Testis (tissue), 3 donors: Measurements from ENCODE around the gene CEP295NL. TPM values are rescaled to one million over a fixed set of nuclear protein-coding genes. Genes with fewer than 3 reads are reported as not detected.

Source experiments
- DNase-seq: peaks from one replicate; pipeline ENCODE4 v3.0.0-alpha.2; 2019
- H3K27ac ChIP-seq, 2 donors: fragments of 200-600 bp; sonication (generic); one replicate each; pipeline ENCODE4 v1.5.1; 2019
- H3K27me3 ChIP-seq: fragments of 200-600 bp; sonication (generic); one replicate; pipeline ENCODE4 v1.5.1; 2019
- H3K36me3 ChIP-seq: fragments of 200-600 bp; sonication (generic); one replicate; pipeline ENCODE4 v1.5.1; 2017; ENCODE audit warnings: low read depth; ENCODE audit errors: missing control alignments
- H3K4me1 ChIP-seq: fragments of 200-600 bp; sonication (generic); one replicate; pipeline ENCODE4 v1.5.1; 2019
- H3K4me3 ChIP-seq, 2 donors: fragments of 200-600 bp; sonication (generic); one replicate each; pipeline ENCODE4 v1.5.1; 2017 to 2019
- H3K9me3 ChIP-seq: fragments of 200-600 bp; sonication (generic); one replicate; pipeline ENCODE4 v1.5.1; 2017
- POLR2A ChIP-seq: fragments of 450-650 bp; IDR thresholded peaks from one replicate; pipeline ENCODE4 v1.6.1; 2017; ENCODE audit warnings: antibody characterized with exemption, mild to moderate bottlenecking, moderate library complexity
- WGBS, 2 donors: methylation state at CpG; one replicate each; pipeline ENCODE4 v1.1.5; 2018; 5-methylcytosine and 5-hydroxymethylcytosine counted together
- intact Hi-C: fragments of 100-400 bp; cut with DNase I; formaldehyde crosslinking; loops from one replicate; pipeline ENCODE4 v1.15.1; 2023; ENCODE audit warnings: low total_unique reads
- polyA plus RNA-seq: library from polyadenylated mRNA; stranded (reverse); fragments of 350-450 nt; fragmentation: Illumina TruSeq; extraction: RNeasy Lipid Tissue Mini Kit (QIAGEN cat#74804); gene quantifications from one replicate; pipeline ENCODE4 v1.2.3, GENCODE V29; 2014; ENCODE audit warnings: low read depth, low replicate concordance; ENCODE audit not compliant: insufficient read depth
- total RNA-seq, 2 donors: library from RNA; depleted of rRNA; stranded (reverse); fragments of >200 nt; gene quantifications; one replicate each; pipeline ENCODE4 v1.2.3, GENCODE V29; 2016
- TF ChIP-seq, protein P1 (sequence below), 3 experiments: fragments of 450-650 bp in 2 of 3; fragments of 200-600 bp in 1 of 3; sonication (generic) in 1 of 3; IDR thresholded peaks; one replicate each; pipeline ENCODE4 v1.5.1; 2016 to 2019; ENCODE audit warnings: antibody characterized with exemption in 3 of 3, mild to moderate bottlenecking in 2 of 3, moderate library complexity in 1 of 3

Gene CEP295NL
- total and polyA plus RNA-seq, 3 donors from 2014 or later, result 32.3 to 100 (median 77.1) TPM

DNA sequence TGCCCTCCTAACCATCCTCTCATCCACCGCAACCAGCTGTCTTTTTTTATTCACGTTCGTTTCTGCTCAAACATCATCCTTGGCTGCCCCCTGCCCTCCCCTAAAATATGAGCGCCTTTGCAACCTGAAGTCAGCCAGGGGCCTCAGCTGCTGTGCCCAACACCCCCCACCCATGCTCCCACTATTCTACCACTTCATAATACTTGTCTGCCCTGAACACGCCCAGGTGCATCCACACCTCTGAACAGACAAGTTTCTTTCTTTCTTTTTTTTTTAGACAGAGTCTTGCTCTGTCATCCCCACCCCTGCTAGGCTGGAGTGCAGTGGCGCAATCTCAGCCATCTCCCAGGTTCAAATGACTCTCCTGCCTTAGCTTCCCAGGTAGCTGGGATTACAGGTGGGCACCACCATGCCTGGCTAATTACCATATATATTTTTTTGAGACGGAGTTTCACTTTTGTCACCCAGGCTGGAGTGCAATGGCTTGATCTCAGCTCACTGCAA lies 26.9 kb downstream of the CEP295NL start:
- Histone ChIP-seq H3K27ac (peak overlapping the region in 1 of 2 donors; percentile 80), H3K9me3 (no peaks in the 10 kb centered on the region), H3K4me1 (peaks cover 53% of the 10 kb centered on the region), H3K4me3 (no peak overlapping the region), H3K36me3 (no peaks in the 10 kb centered on the region), H3K27me3 (no peaks in the 10 kb centered on the region)
- intact Hi-C loops, result no loop called here
- WGBS, 2 donors, result 48 to 74% methylated on average over 7 of the region's 7 CpGs
- TF ChIP-seq POLR2A, result no peak
- TF ChIP-seq, protein P1, sequence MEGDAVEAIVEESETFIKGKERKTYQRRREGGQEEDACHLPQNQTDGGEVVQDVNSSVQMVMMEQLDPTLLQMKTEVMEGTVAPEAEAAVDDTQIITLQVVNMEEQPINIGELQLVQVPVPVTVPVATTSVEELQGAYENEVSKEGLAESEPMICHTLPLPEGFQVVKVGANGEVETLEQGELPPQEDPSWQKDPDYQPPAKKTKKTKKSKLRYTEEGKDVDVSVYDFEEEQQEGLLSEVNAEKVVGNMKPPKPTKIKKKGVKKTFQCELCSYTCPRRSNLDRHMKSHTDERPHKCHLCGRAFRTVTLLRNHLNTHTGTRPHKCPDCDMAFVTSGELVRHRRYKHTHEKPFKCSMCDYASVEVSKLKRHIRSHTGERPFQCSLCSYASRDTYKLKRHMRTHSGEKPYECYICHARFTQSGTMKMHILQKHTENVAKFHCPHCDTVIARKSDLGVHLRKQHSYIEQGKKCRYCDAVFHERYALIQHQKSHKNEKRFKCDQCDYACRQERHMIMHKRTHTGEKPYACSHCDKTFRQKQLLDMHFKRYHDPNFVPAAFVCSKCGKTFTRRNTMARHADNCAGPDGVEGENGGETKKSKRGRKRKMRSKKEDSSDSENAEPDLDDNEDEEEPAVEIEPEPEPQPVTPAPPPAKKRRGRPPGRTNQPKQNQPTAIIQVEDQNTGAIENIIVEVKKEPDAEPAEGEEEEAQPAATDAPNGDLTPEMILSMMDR (IDR thresholded peaks at IDR 0.05), result no peak
- no peak for DNase-seq

- DNase-seq, result no peak
- WGBS, 2 donors, result 37 to 75% methylated on average over 9 of the region's 9 CpGs
- Histone ChIP-seq H3K4me1 (peaks cover 50% of the 10 kb centered on the region), H3K9me3 (no peaks in the 10 kb centered on the region), H3K36me3 (no peaks in the 10 kb centered on the region), H3K27ac (peak overlapping the region; percentile 48 to 80), H3K27me3 (no peaks in the 10 kb centered on the region), H3K4me3 (no peak overlapping the region)
- intact Hi-C loops, result no loop called here
- TF ChIP-seq POLR2A, result no peak
- TF ChIP-seq, protein P1 (IDR thresholded peaks at IDR 0.05), result no peak
Observed at GRCh38 chr17:78875363-78876093, 27.5 kb downstream of the CEP295NL start.

DNA sequence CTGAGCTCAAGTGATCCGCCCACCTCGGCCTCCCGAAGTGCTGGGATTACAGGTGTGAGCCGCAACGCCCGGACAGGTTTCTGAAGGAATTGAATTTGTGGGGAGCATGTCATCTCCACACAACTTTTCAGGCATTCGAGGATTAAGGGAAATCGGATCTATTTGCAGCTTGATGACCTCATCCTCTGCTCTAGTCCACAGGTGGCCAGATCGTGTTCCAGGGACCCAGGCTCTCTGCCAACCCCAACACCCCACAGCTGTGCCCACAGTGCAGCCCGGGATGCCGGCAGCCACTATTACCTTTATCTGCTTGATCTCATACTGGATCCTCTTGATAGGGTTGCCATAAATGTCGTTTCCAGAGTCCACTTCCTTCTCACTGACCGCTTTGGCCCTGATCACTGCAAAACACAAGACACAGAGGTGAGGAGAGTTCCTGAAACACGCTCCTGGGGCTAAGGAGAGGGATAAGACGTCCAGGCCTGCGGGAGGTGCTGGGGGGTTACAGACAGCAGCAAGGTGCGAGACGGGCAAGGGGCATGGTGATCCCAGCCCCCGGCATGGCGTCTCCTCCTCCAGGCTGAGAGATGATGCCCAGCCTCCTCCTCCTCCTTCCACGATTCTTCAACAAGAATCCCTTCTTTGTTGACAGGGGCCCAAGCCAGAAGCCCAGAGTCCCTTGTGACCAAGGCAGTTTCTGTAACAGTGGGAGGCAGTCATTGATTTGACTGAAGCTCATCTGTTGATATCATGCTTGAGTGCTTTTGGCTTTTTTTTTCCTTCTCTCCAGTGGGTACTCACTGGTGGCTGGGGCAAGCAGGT lies 29.3 kb downstream of the CEP295NL start:
- H3K36me3 ChIP-seq, result no peaks in the 10 kb centered on the region
- intact Hi-C loops, result no loop called here
- peak; percentile 85 for DNase-seq
- H3K4me3 ChIP-seq, result no peak overlapping the region
- peaks cover 32% of the 10 kb centered on the region for H3K4me1 ChIP-seq
- no peaks in the 10 kb centered on the region for H3K9me3 ChIP-seq
- H3K27me3 ChIP-seq, result no peaks in the 10 kb centered on the region
- H3K27ac ChIP-seq, result peak overlapping the region; percentile 76 to 80
- TF ChIP-seq, protein P1 (IDR thresholded peaks at IDR 0.05), result no peak
- no peak for TF ChIP-seq POLR2A
- WGBS, 2 donors, result 58 to 72% methylated on average over 16 to 21 of the region's 21 CpGs

- intact Hi-C loops, result no loop called here
- Histone ChIP-seq H3K27ac (peak overlapping the region in 1 of 2 donors; percentile 76), H3K4me3 (no peak overlapping the region), H3K4me1 (peaks cover 29% of the 10 kb centered on the region), H3K9me3 (no peaks in the 10 kb centered on the region), H3K27me3 (no peaks in the 10 kb centered on the region), H3K36me3 (no peaks in the 10 kb centered on the region)
- TF ChIP-seq, protein P1 (IDR thresholded peaks at IDR 0.05), result no peak
- TF ChIP-seq POLR2A, result no peak
- no peak for DNase-seq
- 86 to 87% methylated on average over 6 of the region's 6 CpGs for WGBS, 2 donors
Observed at GRCh38 chr17:78872486-78872885, 30.5 kb downstream of the CEP295NL start.
